Neuron (in vitro differentiated cells): Measurements from ENCODE around the gene UNC13B.
"Not testable (repeated sequence)": the region's sequence is repeated elsewhere in the genome, so short reads cannot be mapped to it uniquely, and the experiment has no call there.

ENCODE experiments used
- H2AFZ ChIP-seq: one replicate; pipeline ENCODE4 v1.6.1; 2013; ENCODE audit warnings: low read depth, mild to moderate bottlenecking, inconsistent platforms, low read length, moderate library complexity
- H3K27me3 ChIP-seq: one replicate; pipeline ENCODE4 v1.6.1; 2013; ENCODE audit warnings: low read length; ENCODE audit not compliant: insufficient read depth
- H3K36me3 ChIP-seq: one replicate; pipeline ENCODE4 v1.6.1; 2013; ENCODE audit warnings: low read length; ENCODE audit not compliant: insufficient read depth
- H3K4me1 ChIP-seq: one replicate; pipeline ENCODE4 v1.6.1; 2013; ENCODE audit warnings: low read length; ENCODE audit not compliant: insufficient read depth
- H3K4me3 ChIP-seq: 2 replicates; pipeline ENCODE4 v1.5.1; 2013; ENCODE audit warnings: mild to moderate bottlenecking, low read length, moderate library complexity
- H3K9me3 ChIP-seq: one replicate; pipeline ENCODE4 v1.6.1; 2013; ENCODE audit warnings: low read length

UNC13B gene

GRCh38 chr9:35179347-35180280 is 17.8 kb downstream of the UNC13B start:
- Histone ChIP-seq H3K36me3 (no peaks in the 10 kb centered on the region), H3K4me1 (no peaks in the 10 kb centered on the region), H3K9me3 (peaks cover 4% of the 10 kb centered on the region), H3K4me3 (no peak overlapping the region), H3K27me3 (no peaks in the 10 kb centered on the region), H2AFZ (no peak overlapping the region)

GRCh38 chr9:35180801-35181200 is 19.0 kb downstream of the UNC13B start:
- Histone ChIP-seq H2AFZ (no peak overlapping the region), H3K4me3 (no peak overlapping the region), H3K36me3 (no peaks in the 10 kb centered on the region), H3K4me1 (no peaks in the 10 kb centered on the region), H3K27me3 (no peaks in the 10 kb centered on the region), H3K9me3 (peaks cover 4% of the 10 kb centered on the region)

DNA sequence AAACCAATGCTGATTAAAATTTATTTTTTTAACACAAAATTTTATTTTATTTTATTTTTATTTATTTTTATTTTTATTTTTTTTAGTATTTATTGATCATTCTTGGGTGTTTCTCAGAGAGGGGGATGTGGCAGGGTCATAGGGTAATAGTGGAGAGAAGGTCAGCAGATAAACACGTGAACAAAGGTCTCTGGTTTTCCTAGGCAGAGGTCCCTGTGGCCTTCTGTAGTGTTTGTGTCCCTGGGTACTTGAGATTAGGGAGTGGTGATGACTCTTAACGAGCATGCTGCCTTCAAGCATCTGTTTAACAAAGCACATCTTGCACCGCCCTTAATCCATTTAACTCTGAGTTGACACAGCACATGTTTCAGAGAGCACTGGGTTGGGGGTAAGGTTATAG is 20.6 kb downstream of the UNC13B start:
- H3K4me3 ChIP-seq, H3K9me3 ChIP-seq, H3K27me3 ChIP-seq, H3K36me3 ChIP-seq, H3K4me1 ChIP-seq, H2AFZ ChIP-seq: not testable (repeated sequence)

DNA sequence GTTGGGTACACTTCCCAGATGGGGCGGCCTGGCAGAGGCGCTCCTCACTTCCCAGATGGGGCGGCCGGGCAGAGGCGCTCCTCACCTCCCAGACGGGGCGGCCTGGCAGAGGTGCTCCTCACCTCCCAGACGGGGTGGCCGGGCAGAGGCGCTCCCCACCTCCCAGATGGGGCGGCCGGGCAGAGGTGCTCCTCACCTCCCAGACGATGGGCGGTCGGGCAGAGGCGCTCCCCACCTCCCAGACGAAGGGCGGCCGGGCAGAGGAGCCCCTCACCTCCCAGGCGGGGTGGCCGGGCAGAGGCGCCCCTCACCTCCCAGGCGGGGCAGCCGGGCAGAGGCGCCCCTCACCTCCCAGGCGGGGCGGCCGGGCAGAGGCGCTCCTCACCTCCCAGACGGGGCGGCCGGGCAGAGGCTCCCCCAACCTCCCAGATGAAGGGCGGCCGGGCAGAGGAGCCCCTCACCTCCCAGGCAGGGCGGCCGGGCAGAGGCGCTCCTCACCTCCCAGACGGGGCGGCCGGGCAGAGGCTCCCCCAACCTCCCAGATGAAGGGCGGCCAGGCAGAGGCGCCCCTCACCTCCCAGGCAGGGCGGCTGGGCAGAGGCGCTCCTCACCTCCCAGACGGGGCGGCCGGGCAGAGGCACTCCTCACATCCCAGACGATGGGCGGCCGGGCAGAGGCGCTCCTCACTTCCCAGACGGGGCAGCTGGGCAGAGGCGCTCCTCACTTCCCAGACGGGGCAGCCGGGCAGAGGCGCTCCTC is 21.4 kb downstream of the UNC13B start:
- H3K4me3 ChIP-seq, H2AFZ ChIP-seq, H3K9me3 ChIP-seq, H3K36me3 ChIP-seq, H3K4me1 ChIP-seq, H3K27me3 ChIP-seq: not testable (repeated sequence)

DNA sequence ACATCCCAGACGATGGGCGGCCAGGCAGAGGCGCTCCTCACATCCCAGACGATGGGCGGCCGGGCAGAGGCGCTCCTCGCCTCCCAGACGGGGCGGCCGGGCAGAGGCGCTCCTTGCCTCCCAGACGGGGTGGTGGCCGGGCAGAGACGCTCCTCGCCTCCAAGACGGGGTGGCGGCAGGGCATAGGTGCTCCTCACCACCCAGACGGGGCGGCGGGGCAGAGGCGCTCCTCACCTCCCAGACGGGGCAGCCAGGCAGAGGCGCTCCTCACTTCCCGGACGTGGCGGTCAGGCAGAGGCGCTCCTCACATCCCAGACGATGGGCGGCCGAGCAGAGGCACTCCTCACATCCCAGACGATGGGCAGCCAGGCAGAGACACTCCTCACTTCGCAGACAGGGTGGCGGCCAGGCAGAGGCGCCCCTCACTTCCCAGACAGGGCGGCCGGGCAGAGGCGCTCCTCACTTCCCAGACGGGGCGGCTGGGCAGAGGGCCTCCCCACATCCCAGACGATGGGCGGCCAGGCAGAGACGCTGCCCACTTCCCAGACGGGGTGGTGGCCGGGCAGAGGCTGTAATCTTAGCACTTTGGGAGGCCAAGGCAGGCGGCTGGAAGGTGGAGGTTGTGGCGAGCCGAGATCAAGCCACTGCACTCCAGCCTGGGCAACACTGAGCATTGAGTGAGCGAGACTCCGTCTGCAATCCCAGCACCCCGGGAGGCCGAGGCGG is 22.1 kb downstream of the UNC13B start:
- not testable (repeated sequence) for H3K4me1 ChIP-seq, H3K36me3 ChIP-seq, H3K4me3 ChIP-seq, H3K9me3 ChIP-seq, H3K27me3 ChIP-seq, H2AFZ ChIP-seq

DNA sequence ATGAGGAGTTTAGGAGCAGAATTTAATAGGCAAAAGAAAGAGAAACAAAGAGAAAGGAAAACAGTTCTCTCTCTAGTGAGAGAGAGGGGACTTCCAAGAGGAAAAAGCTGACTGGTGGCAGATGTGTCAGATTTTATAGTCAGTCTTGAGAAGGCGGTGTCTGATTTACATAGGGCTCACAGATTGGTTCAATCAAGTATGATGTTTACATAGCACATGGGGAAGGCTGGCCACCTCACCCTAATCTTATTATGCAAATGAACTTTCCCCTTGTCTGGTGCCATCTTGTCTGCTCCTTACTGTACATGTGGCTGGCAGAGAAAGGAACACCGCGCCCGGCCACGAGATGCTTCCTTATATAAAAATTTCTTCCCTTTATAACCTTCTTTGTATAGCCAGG is 24.7 kb downstream of the UNC13B start:
- no peak overlapping the region for H3K4me3 ChIP-seq

DNA sequence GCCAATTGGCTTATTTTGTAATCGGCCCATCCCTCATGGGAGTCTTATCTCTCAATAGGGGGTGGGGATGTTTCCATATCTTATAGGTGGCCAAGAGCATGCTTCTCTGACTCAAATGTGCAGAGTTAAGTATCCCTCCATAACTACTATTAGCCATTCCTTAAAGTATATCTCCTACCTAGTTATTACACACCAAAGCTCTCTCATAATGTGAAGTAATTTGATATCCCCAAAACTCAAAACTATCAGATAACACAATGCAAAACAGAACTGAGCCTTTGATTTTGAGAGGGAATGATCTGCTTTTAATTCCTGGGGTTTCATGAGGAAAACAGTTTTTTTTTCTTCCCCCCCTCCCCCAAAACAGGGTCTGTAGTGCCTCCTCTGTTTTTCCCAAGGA is 28.4 kb downstream of the UNC13B start:
- Histone ChIP-seq H3K4me1 (no peaks in the 10 kb centered on the region), H3K36me3 (no peaks in the 10 kb centered on the region), H3K27me3 (no peaks in the 10 kb centered on the region), H2AFZ (no peak overlapping the region), H3K4me3 (no peak overlapping the region), H3K9me3 (peaks cover 31% of the 10 kb centered on the region)

More for the DNA sequence above, 24.7 kb downstream of the UNC13B start:
- Histone ChIP-seq H3K4me1 (no peaks in the 10 kb centered on the region), H2AFZ (no peak overlapping the region), H3K27me3 (no peaks in the 10 kb centered on the region), H3K36me3 (no peaks in the 10 kb centered on the region), H3K9me3 (peaks cover 16% of the 10 kb centered on the region)

- Histone ChIP-seq H3K4me1 (no peaks in the 10 kb centered on the region), H3K27me3 (no peaks in the 10 kb centered on the region), H3K36me3 (no peaks in the 10 kb centered on the region), H3K9me3 (peaks cover 31% of the 10 kb centered on the region), H2AFZ (no peak overlapping the region), H3K4me3 (no peak overlapping the region)
Observed at GRCh38 chr9:35191105-35191504, 29.3 kb downstream of the UNC13B start.

DNA sequence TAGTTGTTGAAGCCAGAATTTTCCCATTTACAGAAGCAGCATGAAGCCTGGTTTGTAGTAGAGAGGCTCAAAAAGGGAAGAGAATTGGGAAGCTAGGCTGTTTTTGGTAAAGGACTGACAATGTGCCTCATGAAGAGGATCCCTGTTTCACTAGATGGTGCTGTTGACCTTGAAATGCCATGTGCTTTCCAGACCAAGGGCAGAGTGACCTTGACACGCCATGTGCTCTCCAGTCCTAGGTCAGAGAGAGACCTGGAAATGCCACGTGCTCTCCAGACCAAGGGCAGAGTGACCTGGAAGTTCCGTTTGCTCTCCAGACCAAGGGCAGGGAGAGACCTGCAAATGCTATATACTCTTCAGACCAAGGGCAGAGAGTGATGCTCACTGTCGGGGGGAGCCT is 32.0 kb downstream of the UNC13B start:
- Histone ChIP-seq H2AFZ (no peak overlapping the region), H3K4me3 (no peak overlapping the region), H3K9me3 (peaks cover 31% of the 10 kb centered on the region), H3K4me1 (no peaks in the 10 kb centered on the region), H3K36me3 (no peaks in the 10 kb centered on the region), H3K27me3 (no peaks in the 10 kb centered on the region)

- Histone ChIP-seq H3K36me3 (no peaks in the 10 kb centered on the region), H3K27me3 (no peaks in the 10 kb centered on the region), H3K4me1 (no peaks in the 10 kb centered on the region), H3K4me3 (no peak overlapping the region), H2AFZ (no peak overlapping the region), H3K9me3 (peaks cover 25% of the 10 kb centered on the region)
Observed at GRCh38 chr9:35195683-35196082, 33.9 kb downstream of the UNC13B start.

DNA sequence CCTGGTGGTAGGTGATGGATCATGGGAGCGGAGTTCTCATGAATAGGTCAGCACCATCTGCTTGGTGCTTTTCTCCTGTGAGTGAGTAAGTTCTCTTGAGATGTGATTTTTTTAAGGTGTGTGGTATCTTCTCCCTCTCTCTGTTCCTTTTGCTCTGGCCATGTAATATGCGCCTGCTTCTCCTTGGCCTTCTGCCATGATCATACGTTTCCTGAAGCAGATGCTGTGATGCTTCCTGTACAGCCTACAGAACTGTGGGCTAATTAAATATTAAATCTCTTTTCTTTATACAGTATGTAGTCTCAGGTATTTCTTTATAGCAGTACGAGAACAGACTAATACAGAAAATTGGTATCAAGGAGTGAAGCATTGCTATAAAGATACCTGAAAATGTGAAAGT is 36.4 kb downstream of the UNC13B start:
- H3K4me1 ChIP-seq, result no peaks in the 10 kb centered on the region
- H3K9me3 ChIP-seq, result peaks cover 12% of the 10 kb centered on the region
- no peak overlapping the region for H2AFZ ChIP-seq
- no peak overlapping the region for H3K4me3 ChIP-seq
- H3K36me3 ChIP-seq, result no peaks in the 10 kb centered on the region
- H3K27me3 ChIP-seq, result no peaks in the 10 kb centered on the region

DNA sequence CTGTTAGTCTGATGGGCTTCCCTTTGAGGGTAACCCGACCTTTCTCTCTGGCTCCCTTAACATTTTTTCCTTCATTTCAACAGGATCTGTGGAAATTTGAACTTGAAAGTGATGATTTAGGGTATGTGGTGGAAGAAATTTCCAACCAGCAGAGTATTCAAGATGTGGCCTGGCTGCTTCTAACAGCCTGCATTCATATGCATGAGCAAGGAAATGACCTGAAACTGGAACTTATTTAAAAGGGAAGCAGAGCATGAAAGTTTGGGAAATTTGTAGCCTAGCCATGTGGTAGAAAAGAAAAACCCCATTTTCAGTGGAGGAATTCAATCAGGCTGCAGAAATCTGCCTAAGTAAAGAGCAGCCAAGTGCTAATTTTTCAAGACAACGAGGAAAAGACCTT is 41.7 kb downstream of the UNC13B start:
- Histone ChIP-seq H3K27me3 (no peaks in the 10 kb centered on the region), H3K36me3 (no peaks in the 10 kb centered on the region), H2AFZ (no peak overlapping the region), H3K4me3 (no peak overlapping the region), H3K9me3 (peaks cover 6% of the 10 kb centered on the region), H3K4me1 (no peaks in the 10 kb centered on the region)

GRCh38 chr9:35205340-35205739 is 43.5 kb downstream of the UNC13B start:
- H3K4me3 ChIP-seq, result no peak overlapping the region
- no peaks in the 10 kb centered on the region for H3K4me1 ChIP-seq
- no peaks in the 10 kb centered on the region for H3K36me3 ChIP-seq
- no peaks in the 10 kb centered on the region for H3K27me3 ChIP-seq
- H2AFZ ChIP-seq, result no peak overlapping the region
- H3K9me3 ChIP-seq, result peaks cover 6% of the 10 kb centered on the region
